Stimulated activated naive CD8-positive, alpha-beta T cell treated with anti-CD3 and anti-CD28 coated beads, Interleukin-15, amount 100 ng/mL, for 72 hours (primary cell): Measurements from ENCODE around the gene IL1R2.

Source experiments
- ATAC-seq: fragments of 150-1000 bp; cut with Tn5 transposase; 2 replicates; pipeline ENCODE4 v1.10.0; 2021; ENCODE audit warnings: mild to moderate bottlenecking, moderate library complexity
- DNase-seq, 2 donors: peaks; one replicate each; pipeline ENCODE4 v3.0.0; 2021 to 2022
- H3K27ac Mint-ChIP-seq, 2 donors: one replicate each; pipeline ENCODE4 v1.8.0; 2022; ENCODE audit warnings: mild to moderate bottlenecking in 2 of 2, mixed read lengths in 2 of 2, moderate library complexity in 2 of 2
- H3K27me3 Mint-ChIP-seq: one replicate; pipeline ENCODE4 v1.8.0; 2022; ENCODE audit warnings: mixed read lengths
- H3K4me1 Mint-ChIP-seq: one replicate; pipeline ENCODE4 v1.8.0; 2022; ENCODE audit warnings: mild to moderate bottlenecking, mixed read lengths
- H3K4me3 Mint-ChIP-seq, 2 donors: one replicate each; pipeline ENCODE4 v1.8.0; 2022; ENCODE audit warnings: mild to moderate bottlenecking in 2 of 2, mixed read lengths in 2 of 2, moderate library complexity in 1 of 2
- H3K9me3 Mint-ChIP-seq, 2 donors: one replicate each; pipeline ENCODE4 v1.8.0; 2022; ENCODE audit warnings: mixed read lengths in 2 of 2

Gene IL1R2

GRCh38 chr2:102016399-102016955 lies 24.7 kb downstream of the IL1R2 start:
- H3K4me1 Mint-ChIP-seq = peaks cover 27% of the 10 kb centered on the region
- DNase-seq = no peak
- H3K27ac Mint-ChIP-seq = no peak overlapping the region
- H3K27me3 Mint-ChIP-seq = peaks cover 12% of the 10 kb centered on the region
- peaks cover 12 to 14% of the 10 kb centered on the region in 2 donors for H3K9me3 Mint-ChIP-seq
- no peak overlapping the region for H3K4me3 Mint-ChIP-seq
- ATAC-seq = no peak

GRCh38 chr2:102018823-102019445 lies 27.2 kb downstream of the IL1R2 start:
- peaks cover 14% of the 10 kb centered on the region for H3K4me1 Mint-ChIP-seq
- ATAC-seq = no peak
- H3K27me3 Mint-ChIP-seq = peaks cover 12% of the 10 kb centered on the region
- H3K9me3 Mint-ChIP-seq = no peaks in the 10 kb centered on the region
- no peak overlapping the region for H3K4me3 Mint-ChIP-seq
- DNase-seq = no peak
- no peak overlapping the region for H3K27ac Mint-ChIP-seq

GRCh38 chr2:102020596-102021170 lies 28.9 kb downstream of the IL1R2 start:
- Mint-ChIP-seq H3K4me3 (no peak overlapping the region), H3K27me3 (peaks cover 12% of the 10 kb centered on the region), H3K4me1 (peaks cover 8% of the 10 kb centered on the region), H3K27ac (no peak overlapping the region), H3K9me3 (no peaks in the 10 kb centered on the region)
- peak; percentile 78 to 85 for DNase-seq
- peak; percentile 91 for ATAC-seq

- no peak overlapping the region for H3K27ac Mint-ChIP-seq
- ATAC-seq (no peak), DNase-seq (no peak)
- no peak overlapping the region for H3K4me3 Mint-ChIP-seq
- H3K9me3 Mint-ChIP-seq = no peaks in the 10 kb centered on the region
- H3K4me1 Mint-ChIP-seq = peaks cover 8% of the 10 kb centered on the region
- peaks cover 21% of the 10 kb centered on the region for H3K27me3 Mint-ChIP-seq
Observed at GRCh38 chr2:102021779-102022178, 30.0 kb downstream of the IL1R2 start.

GRCh38 chr2:102022884-102023539 lies 31.3 kb downstream of the IL1R2 start:
- Mint-ChIP-seq H3K27ac (no peak overlapping the region), H3K27me3 (peaks cover 28% of the 10 kb centered on the region), H3K9me3 (no peaks in the 10 kb centered on the region), H3K4me1 (peaks cover 8% of the 10 kb centered on the region), H3K4me3 (no peak overlapping the region)
- DNase-seq (no peak), ATAC-seq (no peak)

GRCh38 chr2:102024410-102024809 lies 32.6 kb downstream of the IL1R2 start:
- H3K4me3 Mint-ChIP-seq = no peak overlapping the region
- H3K4me1 Mint-ChIP-seq = peaks cover 8% of the 10 kb centered on the region
- H3K27me3 Mint-ChIP-seq = peaks cover 28% of the 10 kb centered on the region
- no peak for ATAC-seq
- H3K27ac Mint-ChIP-seq = peak overlapping the region in 1 of 2 donors; percentile 42
- H3K9me3 Mint-ChIP-seq = no peaks in the 10 kb centered on the region
- DNase-seq = no peak

GRCh38 chr2:102025016-102025501 lies 33.3 kb downstream of the IL1R2 start:
- ATAC-seq (no peak), DNase-seq (no peak)
- Mint-ChIP-seq H3K4me3 (no peak overlapping the region), H3K27me3 (peaks cover 21% of the 10 kb centered on the region), H3K9me3 (no peaks in the 10 kb centered on the region), H3K4me1 (peaks cover 8% of the 10 kb centered on the region), H3K27ac (no peak overlapping the region)

GRCh38 chr2:102025583-102026267 lies 34.0 kb downstream of the IL1R2 start:
- Mint-ChIP-seq H3K9me3 (no peaks in the 10 kb centered on the region), H3K27ac (peak overlapping the region in 1 of 2 donors; percentile 80), H3K4me1 (peaks cover 3% of the 10 kb centered on the region), H3K4me3 (no peak overlapping the region), H3K27me3 (peaks cover 16% of the 10 kb centered on the region)
- ATAC-seq = no peak
- DNase-seq = no peak

GRCh38 chr2:102027036-102027980 lies 35.5 kb downstream of the IL1R2 start:
- DNase-seq = no peak
- no peak overlapping the region for H3K4me3 Mint-ChIP-seq

GRCh38 chr2:102028470-102028869 lies 36.7 kb downstream of the IL1R2 start:
- ATAC-seq = no peak
- H3K4me1 Mint-ChIP-seq = peaks cover 10% of the 10 kb centered on the region
- no peak for DNase-seq
- H3K4me3 Mint-ChIP-seq = no peak overlapping the region
- H3K9me3 Mint-ChIP-seq = no peaks in the 10 kb centered on the region
- H3K27me3 Mint-ChIP-seq = peaks cover 16% of the 10 kb centered on the region
- no peak overlapping the region for H3K27ac Mint-ChIP-seq

More at GRCh38 chr2:102027036-102027980, 35.5 kb downstream of the IL1R2 start:
- ATAC-seq = no peak
- peaks cover 16% of the 10 kb centered on the region for H3K27me3 Mint-ChIP-seq
- no peak overlapping the region for H3K27ac Mint-ChIP-seq
- no peaks in the 10 kb centered on the region for H3K4me1 Mint-ChIP-seq
- no peaks in the 10 kb centered on the region for H3K9me3 Mint-ChIP-seq

GRCh38 chr2:102029405-102029804 lies 37.6 kb downstream of the IL1R2 start:
- no peaks in the 10 kb centered on the region for H3K9me3 Mint-ChIP-seq
- no peak overlapping the region for H3K27ac Mint-ChIP-seq
- no peak for ATAC-seq
- peaks cover 16% of the 10 kb centered on the region for H3K27me3 Mint-ChIP-seq
- no peak for DNase-seq
- H3K4me3 Mint-ChIP-seq = no peak overlapping the region
- H3K4me1 Mint-ChIP-seq = peaks cover 19% of the 10 kb centered on the region

GRCh38 chr2:102029952-102030351 lies 38.2 kb downstream of the IL1R2 start:
- Mint-ChIP-seq H3K4me1 (peaks cover 25% of the 10 kb centered on the region), H3K27ac (no peak overlapping the region)

GRCh38 chr2:102030502-102030854 lies 38.7 kb downstream of the IL1R2 start:
- ATAC-seq (no peak), DNase-seq (no peak)
- no peak overlapping the region for H3K27ac Mint-ChIP-seq
- H3K4me3 Mint-ChIP-seq = no peak overlapping the region
- peaks cover 16% of the 10 kb centered on the region for H3K27me3 Mint-ChIP-seq
- peaks cover 0 to 10% of the 10 kb centered on the region in 2 donors for H3K9me3 Mint-ChIP-seq
- peaks cover 29% of the 10 kb centered on the region for H3K4me1 Mint-ChIP-seq

More at GRCh38 chr2:102029952-102030351, 38.2 kb downstream of the IL1R2 start:
- no peak overlapping the region for H3K4me3 Mint-ChIP-seq
- peaks cover 16% of the 10 kb centered on the region for H3K27me3 Mint-ChIP-seq
- H3K9me3 Mint-ChIP-seq = peaks cover 0 to 5% of the 10 kb centered on the region in 2 donors
- DNase-seq (no peak), ATAC-seq (no peak)

- Mint-ChIP-seq H3K9me3 (peaks cover 0 to 15% of the 10 kb centered on the region in 2 donors), H3K27ac (no peak overlapping the region), H3K4me1 (peaks cover 29% of the 10 kb centered on the region), H3K27me3 (peaks cover 15% of the 10 kb centered on the region), H3K4me3 (no peak overlapping the region)
- DNase-seq (no peak), ATAC-seq (no peak)
Observed at GRCh38 chr2:102030855-102031527, 39.2 kb downstream of the IL1R2 start.
